ENCODE results near the gene B3GALT6.

DNA sequence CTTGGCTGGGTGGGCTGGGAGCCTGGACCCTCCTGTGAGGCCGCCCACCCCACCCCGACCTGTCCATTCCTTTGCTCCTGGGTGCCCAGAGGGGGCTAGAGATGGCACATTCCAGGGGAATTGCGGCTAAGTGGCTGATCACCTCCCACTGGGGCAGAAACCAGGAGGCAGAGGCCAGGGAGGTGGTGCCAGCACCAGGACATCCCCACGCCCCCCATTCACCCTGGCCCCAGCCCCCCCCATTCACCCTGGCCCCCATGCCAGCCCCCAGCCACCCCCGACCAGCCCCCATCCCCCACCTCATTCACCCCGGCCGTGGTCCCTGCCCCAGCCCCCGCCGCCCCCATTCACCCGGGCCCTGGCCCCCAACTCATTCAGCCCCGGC, 8.3 kb downstream of the B3GALT6 start:
- no peak for TF ChIP-seq POLR2A (IDR thresholded peaks at IDR 0.05)
- TF ChIP-seq, protein P1, sequence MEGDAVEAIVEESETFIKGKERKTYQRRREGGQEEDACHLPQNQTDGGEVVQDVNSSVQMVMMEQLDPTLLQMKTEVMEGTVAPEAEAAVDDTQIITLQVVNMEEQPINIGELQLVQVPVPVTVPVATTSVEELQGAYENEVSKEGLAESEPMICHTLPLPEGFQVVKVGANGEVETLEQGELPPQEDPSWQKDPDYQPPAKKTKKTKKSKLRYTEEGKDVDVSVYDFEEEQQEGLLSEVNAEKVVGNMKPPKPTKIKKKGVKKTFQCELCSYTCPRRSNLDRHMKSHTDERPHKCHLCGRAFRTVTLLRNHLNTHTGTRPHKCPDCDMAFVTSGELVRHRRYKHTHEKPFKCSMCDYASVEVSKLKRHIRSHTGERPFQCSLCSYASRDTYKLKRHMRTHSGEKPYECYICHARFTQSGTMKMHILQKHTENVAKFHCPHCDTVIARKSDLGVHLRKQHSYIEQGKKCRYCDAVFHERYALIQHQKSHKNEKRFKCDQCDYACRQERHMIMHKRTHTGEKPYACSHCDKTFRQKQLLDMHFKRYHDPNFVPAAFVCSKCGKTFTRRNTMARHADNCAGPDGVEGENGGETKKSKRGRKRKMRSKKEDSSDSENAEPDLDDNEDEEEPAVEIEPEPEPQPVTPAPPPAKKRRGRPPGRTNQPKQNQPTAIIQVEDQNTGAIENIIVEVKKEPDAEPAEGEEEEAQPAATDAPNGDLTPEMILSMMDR (IDR thresholded peaks at IDR 0.05): no peak

Data from stomach (tissue), 4 donors.